Measurements from ENCODE around the gene IFI16. TPM values are rescaled to one million over a fixed set of nuclear protein-coding genes. Genes with fewer than 3 reads are reported as not detected.
"Not testable (repeated sequence)": the region's sequence is repeated elsewhere in the genome, so short reads cannot be mapped to it uniquely, and the experiment has no call there.

IFI16 gene
- total RNA-seq, 2 donors from 2014 or later = 14.3 to 22.3 TPM

GRCh38 chr1:159046486-159046885 is 36.8 kb downstream of the IFI16 start:
- ATAC-seq; intact Hi-C loops (cut with DNase I, micrococcal nuclease); DNase-seq: not testable (repeated sequence)

- ATAC-seq (no peak), DNase-seq (no peak)
- intact Hi-C loops (cut with DNase I, micrococcal nuclease) = no loop called here
Measured at GRCh38 chr1:159051436-159051835, 41.7 kb downstream of the IFI16 start.

GRCh38 chr1:159054427-159054826 is 44.7 kb downstream of the IFI16 start:
- ATAC-seq (no peak), DNase-seq (no peak)
- intact Hi-C loops (cut with DNase I, micrococcal nuclease) = no loop called here

GRCh38 chr1:159055181-159055641 is 45.5 kb downstream of the IFI16 start:
- DNase-seq (no peak), ATAC-seq (no peak)
- intact Hi-C loops (cut with DNase I, micrococcal nuclease) = no loop called here

GRCh38 chr1:159056069-159056698 is 46.5 kb downstream of the IFI16 start:
- ATAC-seq (no peak), DNase-seq (no peak)
- intact Hi-C loops (cut with DNase I, micrococcal nuclease) = no loop called here

- intact Hi-C loops (cut with DNase I, micrococcal nuclease) = no loop called here
- no peak for ATAC-seq
Measured at GRCh38 chr1:159058751-159059150, 49.0 kb downstream of the IFI16 start.

GRCh38 chr1:159065106-159065505 is 55.4 kb downstream of the IFI16 start:
- intact Hi-C loops (cut with DNase I, micrococcal nuclease) = no loop called here
- no peak for DNase-seq
- ATAC-seq = no peak

More at GRCh38 chr1:159058751-159059150, 49.0 kb downstream of the IFI16 start:
- DNase-seq = no peak

- intact Hi-C loops (cut with DNase I, micrococcal nuclease) = no loop called here
- DNase-seq (no peak), ATAC-seq (no peak)
Measured at GRCh38 chr1:159066108-159066507, 56.4 kb downstream of the IFI16 start.

- ATAC-seq (no peak), DNase-seq (no peak)
- intact Hi-C loops (cut with DNase I, micrococcal nuclease) = no loop called here
Measured at GRCh38 chr1:159067699-159068621, 58.3 kb downstream of the IFI16 start.

- intact Hi-C loops (cut with DNase I, micrococcal nuclease) = no loop called here
- DNase-seq = no peak
- no peak for ATAC-seq
Measured at GRCh38 chr1:159068886-159069285, 59.2 kb downstream of the IFI16 start.

- DNase-seq = no peak
- peak; percentile 65 for ATAC-seq
- intact Hi-C loops (cut with DNase I, micrococcal nuclease) = loop anchor here in 1 of 2 donors (5.0 kb wide), 1 partner anchor 870 kb away; no protein-coding TSS in a partner anchor
Measured at GRCh38 chr1:159071970-159072582, 62.4 kb downstream of the IFI16 start.

GRCh38 chr1:159076438-159077119 is 66.9 kb downstream of the IFI16 start, which contains the start of gene AIM2:
Gene AIM2, minus strand, starts transcription at chr1:159076766. Its CDS starts 3,267 bp downstream, at chr1:159073499.
- ATAC-seq = peak; percentile 40
- intact Hi-C loops (cut with DNase I, micrococcal nuclease) = no loop called here
- DNase-seq = no peak

GRCh38 chr1:159077120-159077961 is 67.6 kb downstream of the IFI16 start:
- intact Hi-C loops (cut with DNase I, micrococcal nuclease) = no loop called here
- DNase-seq = peak; percentile 34 to 46
- no peak for ATAC-seq

GRCh38 chr1:159079525-159079924 is 69.8 kb downstream of the IFI16 start:
- DNase-seq (no peak), ATAC-seq (no peak)
- intact Hi-C loops (cut with DNase I, micrococcal nuclease) = no loop called here

- no peak for ATAC-seq
- no peak for DNase-seq
- intact Hi-C loops (cut with DNase I, micrococcal nuclease) = no loop called here
Measured at GRCh38 chr1:159081626-159082025, 71.9 kb downstream of the IFI16 start.

GRCh38 chr1:159083013-159083412 is 73.3 kb downstream of the IFI16 start:
- intact Hi-C loops (cut with DNase I, micrococcal nuclease) = no loop called here
- ATAC-seq (no peak), DNase-seq (no peak)

GRCh38 chr1:159084152-159084551 is 74.4 kb downstream of the IFI16 start:
- DNase-seq (no peak), ATAC-seq (no peak)
- intact Hi-C loops (cut with DNase I, micrococcal nuclease) = no loop called here

- intact Hi-C loops (cut with DNase I, micrococcal nuclease) = no loop called here
- ATAC-seq = no peak
- DNase-seq = no peak
Measured at GRCh38 chr1:159084867-159085266, 75.2 kb downstream of the IFI16 start.

Data from left colon (tissue), 2 donors.